Right lobe of liver (tissue), 4 donors: ENCODE results near the gene UTP25.

Source experiments
- CTCF ChIP-seq, 4 donors: fragments of 200-600 bp in 3 of 4; fragments of 450-650 bp in 1 of 4; IDR thresholded peaks; one replicate each; pipeline versions ENCODE4 v1.5.1 to v1.8.0; 2016 to 2022; ENCODE audit warnings: antibody characterized with exemption in 4 of 4, mild to moderate bottlenecking in 2 of 4
- POLR2A ChIP-seq: fragments of 450-650 bp; IDR thresholded peaks from one replicate; pipeline ENCODE4 v1.6.1; 2017; ENCODE audit warnings: antibody characterized with exemption, mild to moderate bottlenecking
- donor health status: DM: no; HTN: no; CAD: no.
- donor health status: DM: no; HTN: no; CAD: no.
- donor health status: DM: no; HTN: yes; CAD: no.

- TF ChIP-seq CTCF (IDR thresholded peaks at IDR 0.05) (no peak), POLR2A (no peak)
Observed at GRCh38 chr1:209873067-209873799, 45.5 kb downstream of the UTP25 start.
